Daoy (cell line): ENCODE data around the gene QRFP. TPM values are rescaled to one million over a fixed set of nuclear protein-coding genes. Genes with fewer than 3 reads are reported as not detected.

Experiments used
- DNase-seq: peaks from one replicate; pipeline ENCODE4 v3.0.0-alpha.2; 2015; ENCODE audit warnings: low read depth
- total RNA-seq: library from RNA; depleted of rRNA; stranded (reverse); fragments of >200 nt; shearing (Covaris generic); gene quantifications from 2 replicates; pipeline ENCODE4 v1.2.3, GENCODE V29; 2014

QRFP gene
- total RNA-seq, 1 experiment from 2014 or later = not detected

DNA sequence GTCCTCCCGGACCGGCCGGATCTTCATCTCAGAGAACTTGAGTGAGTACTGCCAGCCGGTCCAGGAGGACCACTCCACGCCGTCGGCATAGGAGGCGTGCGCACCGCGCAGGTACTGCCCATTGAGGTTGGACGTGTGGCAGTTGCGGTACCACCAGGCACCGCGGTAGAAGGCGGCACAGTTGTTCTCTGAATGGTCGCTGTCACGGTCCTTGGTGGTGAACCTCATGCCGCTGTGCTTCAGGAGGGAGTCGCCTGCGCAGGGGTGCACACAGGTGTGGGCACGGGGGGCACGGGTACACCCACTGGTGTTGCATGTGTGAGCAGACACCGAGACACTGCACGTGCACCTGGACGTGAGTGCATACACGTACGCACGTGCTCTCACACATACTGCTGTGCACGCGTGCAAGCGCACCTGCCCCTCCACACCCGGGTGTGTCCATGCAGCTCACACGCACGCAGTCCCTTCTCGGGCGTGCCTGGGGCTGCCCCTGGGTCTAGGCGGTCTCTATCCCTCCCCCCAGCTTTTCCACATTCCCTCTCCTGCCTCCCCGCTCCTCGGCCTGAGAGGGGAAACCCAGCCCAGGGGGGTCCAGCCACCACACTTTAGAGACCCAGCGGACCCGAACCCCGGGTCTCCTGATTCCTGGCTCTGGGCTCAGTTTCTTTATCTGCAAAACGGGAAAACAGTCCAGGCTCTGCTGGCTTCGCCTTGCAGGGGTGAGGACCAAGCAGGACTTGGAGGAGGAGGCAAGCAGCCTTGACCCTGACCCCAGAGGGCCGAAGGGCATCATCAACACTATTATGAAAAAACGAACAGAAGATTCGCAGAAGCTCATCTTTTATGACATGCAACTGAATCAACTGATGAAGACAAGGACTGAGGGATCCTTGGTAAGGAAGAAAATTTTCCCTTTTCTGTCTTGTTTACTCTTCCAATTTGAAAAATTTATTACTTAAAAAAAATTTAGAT lies 7.7 kb upstream of the QRFP start:
- no peak for DNase-seq

DNA sequence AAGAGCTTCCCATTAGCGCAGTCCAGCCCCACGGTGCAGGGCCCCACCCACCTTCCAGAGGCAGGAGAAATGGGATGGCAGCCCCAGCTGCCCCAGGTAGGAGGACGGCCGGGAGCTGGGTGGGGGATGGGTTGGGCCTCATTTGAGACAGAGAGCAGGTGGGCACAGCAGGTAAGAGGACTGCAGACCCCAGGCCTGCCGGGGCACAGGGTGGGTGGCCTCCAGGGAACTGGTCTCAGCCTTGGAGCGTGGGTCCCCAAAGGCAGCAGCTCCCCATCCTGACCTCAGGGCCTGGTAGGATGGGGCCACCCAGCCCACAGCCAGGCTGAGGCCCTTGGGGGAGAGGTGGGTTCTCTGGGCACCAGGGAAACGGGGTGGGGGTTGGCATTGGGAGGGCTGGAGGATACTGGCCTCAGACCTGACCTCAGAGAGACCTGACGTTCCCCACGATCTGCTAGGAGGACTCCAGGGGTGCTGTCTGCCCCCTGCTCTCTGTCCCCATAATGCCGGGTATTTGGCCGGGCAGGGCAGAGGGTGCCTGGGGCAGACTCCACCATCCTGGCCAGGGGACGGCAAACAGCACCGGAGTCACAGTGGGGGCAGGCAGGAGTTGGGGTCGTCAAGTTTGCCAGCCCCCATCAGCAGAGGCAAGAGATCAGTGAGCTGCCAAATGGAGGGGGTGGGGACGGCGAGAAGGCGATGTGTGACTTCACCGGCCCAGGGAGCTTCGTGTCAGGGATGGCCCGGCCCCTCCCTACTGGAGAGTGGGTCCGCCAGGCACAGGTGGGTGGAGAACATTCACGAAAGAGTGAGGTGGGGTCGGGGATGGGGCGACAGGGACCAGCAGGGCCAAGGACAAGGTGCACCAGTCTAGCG lies 6.8 kb upstream of the QRFP start:
- DNase-seq = no peak

DNA sequence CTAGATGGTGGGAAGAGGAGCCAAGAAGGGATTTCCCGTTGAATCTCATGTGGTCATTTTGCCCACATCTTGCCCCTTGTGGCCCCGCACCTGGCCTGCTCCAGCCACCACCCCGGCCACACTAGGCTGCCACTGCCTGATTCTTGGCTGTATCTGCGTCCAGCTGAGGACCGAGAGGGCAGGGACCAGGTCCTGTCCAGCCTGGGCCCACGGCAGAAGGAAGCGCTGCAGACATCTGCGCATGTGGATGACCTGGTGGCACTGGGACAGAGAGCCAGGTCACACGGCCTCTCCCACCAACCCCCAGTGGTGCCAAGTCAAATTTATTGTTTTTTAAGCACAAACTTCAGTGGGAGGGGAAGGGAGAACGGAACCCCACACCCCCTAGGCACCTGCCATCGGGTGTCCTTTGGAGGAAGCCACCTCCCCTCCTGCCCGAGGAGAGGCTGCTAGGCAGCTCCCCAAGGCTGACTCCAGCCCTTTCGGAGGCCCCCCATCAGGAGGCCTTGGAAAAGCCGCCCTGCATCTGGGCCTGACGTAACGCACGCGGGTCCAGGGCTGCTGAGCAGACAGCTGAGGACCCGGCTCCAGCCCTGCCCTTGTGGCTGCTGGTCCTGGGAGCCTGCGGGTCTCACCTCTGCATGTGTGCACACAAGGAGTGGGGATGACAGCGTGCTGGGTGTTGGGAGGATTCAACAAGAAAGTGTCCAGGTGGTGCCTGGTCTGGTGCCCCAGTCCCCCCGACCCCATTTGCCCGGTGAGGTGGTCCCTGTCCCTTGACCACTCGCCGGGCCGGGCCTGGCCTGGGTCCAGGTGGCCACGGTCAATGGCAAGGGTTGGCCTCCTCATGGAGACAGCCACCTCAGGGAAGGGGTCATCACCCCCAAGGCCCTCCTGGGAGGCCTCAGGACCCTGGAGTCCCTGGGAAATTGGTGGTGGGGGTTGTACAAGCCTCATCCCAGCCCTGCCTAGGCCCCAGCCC lies 5.9 kb upstream of the QRFP start:
- DNase-seq = no peak

DNA sequence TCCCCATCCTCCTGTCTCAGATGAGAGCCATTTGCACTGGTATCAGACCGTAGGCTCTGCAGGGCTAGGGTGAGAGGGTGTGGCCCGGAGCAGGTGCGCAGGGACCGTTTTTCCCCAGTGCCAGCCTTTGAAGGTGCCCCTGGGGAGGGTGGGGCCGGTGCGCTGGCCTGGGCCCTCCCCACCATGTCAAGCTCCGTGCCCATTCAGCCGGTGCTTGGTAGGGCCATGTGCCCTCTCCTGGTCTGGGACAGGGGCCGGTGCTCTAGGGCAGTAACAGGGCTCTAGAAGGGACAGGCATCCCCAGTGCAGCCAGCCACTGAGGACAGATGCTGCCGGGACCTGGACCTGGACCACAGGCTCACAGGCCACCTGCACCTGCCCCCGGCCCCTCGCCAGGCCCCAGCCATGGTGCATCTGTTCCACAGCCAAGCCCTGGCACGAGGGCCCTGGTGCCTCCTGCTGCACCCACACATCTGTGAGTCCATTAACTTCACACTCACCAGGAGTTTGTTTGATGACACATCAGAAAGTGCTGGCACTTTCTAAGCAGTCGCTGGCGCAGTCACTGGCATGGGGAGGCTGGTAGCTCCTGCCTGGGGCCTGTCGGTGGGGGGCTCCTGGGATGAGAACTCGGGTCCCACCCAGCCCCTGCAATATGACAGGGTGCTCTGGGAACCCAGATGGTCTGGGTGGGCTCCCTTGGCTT lies 5.0 kb upstream of the QRFP start:
- DNase-seq = no peak

DNA sequence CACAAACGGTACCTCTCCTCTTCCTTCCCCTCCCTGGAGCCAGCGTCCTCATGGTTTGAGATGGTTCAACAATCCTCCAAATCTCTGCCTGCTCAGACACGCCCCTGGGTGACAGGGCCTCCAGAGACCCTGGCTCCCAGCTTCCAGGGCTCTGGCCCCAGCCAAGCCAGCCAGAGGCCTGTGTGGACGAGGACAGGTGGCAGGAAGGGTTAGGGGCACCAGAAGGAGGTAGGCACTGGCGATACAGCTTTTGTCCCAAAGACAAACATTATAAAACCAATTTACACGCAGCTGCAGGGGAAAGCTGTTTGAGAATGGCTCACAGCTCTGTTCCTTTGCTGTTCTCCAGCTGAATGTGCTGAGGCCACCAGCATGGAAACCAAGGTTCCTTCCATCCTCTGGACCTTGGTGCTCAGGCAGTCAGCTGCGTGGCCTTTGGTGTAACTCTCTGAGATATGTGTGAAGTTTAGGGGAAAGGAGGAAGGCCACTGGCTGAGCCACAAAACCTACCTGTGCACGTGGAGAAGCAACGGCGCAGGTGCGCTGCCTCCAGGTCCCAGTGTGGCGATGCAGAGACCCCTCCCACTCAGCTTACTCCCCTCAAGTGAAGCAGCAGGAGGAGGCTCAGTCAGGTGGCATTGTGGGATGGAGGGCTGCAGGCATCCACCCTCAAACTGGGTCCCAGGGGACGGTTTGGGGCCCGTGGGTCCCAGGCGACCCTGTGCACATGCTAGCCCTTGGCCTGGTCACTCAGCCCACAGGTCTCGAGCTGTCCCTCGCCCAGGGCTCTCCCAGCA lies 4.3 kb upstream of the QRFP start:
- DNase-seq = no peak

DNA sequence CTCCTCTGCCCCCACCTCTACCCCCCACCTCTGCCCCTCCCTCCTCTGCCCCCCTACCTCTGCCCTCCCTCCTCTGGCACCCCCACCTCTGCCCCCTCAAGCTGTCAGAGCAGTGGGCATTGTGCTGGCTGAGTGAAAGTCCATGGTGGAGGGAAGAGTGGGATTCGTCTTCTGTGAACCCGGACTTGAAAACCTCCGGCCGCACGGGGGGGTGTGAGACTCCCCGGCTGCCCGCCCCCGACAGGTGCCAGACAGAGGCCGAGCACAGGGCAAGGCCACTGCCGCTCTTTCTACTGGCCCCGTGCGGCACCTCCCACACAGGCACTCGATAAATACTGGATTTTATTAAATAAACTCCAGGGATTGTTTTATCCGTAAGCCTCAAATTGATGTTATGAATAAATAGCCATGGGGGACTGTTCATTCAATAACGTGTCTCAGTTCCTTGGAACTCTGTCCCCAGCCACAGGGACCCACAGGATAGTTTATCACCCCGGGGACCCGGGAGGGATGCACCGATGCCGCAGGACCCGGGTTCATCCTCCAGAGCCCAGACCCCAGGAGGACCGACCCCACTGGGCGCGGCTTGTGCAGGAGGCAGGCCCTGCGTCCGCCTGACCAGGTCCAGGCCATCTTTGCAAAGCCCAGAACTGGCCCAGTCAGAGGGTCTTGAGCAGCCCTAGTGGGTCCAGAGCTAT lies 2.6 kb upstream of the QRFP start:
- no peak for DNase-seq

DNA sequence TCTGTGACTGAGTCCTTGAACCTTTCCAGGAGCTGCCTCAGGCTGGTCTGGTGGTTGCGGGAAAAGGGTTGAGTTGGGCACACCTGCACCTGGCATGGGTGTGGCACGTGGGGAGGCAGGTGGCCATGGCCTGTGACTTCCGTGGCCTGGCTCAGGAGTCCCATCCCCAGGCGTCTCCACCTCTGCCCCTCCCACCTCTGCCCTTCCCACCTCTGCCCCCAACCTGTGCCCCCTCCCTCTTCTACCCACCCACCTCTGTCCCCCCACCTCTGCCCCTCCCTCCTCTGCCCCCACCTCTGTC lies 1.9 kb upstream of the QRFP start:
- DNase-seq = no peak

DNA sequence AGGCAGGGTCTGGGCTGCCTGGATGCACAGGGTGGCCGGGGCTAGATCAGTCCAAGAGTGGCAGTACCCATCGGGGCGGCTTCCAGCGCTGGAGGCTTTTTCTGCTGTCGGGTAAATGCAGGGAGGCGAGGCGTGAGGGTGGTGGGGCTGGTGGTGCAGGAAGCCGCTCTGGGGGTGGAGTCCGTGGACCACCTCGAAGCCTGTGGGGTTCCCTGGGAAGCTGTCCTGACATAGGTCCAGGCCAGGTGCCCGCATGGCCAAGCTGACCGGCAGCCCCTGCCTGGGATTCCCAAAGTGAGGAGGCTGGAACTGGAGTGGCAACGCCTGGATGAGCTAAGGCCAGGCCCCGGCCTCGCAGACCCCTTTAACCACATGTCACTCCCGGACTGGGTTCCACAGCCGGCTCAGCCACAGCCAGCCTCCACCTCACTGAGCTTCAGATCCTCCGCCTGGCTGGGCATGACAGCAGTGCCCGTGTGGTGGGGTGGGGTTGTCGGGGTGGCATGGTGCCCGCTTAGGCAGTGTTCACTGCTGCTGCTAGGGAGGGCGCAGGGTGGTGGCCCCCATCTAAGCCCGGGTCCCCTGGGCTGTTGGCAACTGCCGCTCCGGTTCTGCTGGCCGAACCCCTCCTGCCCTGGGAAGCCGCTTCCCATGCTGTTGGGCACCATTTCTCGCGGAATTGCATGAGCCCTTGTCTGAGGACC lies 1.4 kb upstream of the QRFP start:
- peak; percentile 40 for DNase-seq

DNA sequence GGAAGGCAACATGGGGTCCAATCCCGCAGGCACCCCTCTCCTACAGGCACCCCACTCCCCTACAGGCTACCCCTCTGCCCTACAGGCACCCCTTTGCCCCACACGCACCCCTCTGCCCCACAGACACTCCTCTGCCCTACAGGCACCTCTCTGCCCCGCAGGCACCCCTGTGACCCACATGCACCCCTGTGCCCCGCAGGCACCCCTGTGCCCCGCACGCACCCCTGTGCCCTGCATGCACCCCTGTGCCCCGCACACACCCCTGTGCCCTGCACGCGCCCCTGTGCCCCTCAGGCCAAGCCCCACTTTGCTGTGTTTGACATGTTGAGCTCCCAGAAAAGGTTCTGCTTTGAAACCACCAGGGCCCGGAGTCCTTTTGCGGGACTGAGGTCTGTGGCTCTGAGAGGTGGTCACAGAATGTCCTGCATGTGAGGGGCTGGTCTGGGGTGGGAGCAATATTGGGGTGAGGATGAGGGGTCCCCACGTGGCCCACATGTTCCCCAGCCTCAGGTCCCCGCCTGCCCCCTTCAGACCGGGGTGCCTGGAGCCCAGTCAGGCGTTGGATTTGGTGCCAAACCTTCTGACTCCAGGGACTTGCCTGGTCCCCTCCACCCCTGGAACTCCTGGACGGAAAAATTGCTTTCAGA lies 616 bp upstream of the QRFP start:
- DNase-seq = no peak

DNA sequence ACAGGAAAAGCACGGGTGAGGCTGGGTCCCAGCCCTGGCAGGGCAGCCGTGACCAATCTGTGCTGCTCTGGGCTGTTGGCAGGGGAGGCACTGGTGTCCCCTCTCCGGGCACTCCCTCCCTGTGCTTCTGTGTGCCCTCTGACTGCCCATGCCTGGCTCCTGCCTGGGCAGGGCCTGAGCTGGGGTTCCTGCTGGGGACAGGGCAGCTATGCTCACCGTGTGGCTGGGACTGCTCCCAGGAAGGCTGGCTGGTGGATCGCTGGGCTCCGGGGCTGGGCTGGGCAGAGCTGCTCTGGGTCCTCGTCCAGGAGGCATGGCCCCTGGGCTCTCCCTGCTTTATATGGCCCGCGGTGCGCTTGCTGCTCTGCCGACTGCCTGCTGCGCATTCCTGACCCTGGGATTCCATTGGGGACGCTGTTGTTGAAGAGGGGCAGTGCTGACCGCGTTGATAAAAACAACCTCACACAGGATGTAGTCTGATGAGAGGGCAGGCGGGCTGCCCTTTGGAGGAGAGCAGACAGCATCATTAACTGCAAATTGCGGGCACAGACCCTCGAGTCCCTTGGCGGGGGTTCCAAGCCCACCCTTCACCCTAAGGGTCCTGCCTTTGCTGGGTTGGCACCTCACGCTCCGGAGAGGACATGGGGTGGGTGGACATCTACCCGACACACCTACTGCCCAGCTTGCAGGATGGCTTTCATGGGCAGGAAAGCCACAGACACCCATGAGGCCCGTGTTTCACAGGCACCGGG lies 955 bp downstream of the QRFP start:
- peak; percentile 38 for DNase-seq

DNA sequence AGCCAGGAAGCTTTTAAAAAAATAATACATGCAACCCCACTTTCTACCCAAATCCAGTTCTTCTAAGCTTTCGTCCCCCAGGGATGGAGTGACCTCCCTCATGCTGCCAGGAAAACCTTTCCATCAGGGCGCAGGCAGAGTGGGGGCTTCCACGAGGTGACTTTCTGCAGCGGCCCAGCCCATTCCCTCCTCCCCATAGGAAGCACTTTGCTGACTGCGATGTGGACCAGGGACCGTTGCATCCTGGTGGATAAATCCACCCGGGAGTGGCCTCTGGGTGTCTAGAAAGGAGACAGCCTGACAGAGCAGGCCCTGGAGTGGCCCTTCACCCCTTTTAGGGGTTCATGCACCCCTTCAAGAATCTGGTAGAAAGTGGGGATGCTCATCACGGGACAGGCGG lies 1.6 kb downstream of the QRFP start:
- no peak for DNase-seq

DNA sequence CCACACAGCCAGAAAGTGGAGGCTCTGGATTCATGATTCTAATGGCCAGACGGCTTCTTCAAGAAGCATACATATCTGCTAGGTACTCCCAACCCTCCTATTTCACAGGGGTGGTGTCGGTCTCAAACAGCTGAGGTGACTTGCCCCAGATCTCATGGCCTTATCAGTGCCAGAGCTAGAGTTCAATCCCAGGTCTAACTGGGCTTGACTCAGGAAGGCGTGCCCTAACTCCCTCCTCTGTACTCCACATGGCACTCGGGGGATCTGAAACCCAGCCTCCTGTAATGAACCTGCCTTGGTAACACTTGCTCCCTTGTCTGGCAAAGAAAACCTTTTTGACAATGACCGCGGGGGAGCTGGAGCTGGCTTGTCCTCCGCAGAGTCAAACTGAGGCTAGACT lies 2.1 kb downstream of the QRFP start:
- no peak for DNase-seq

DNA sequence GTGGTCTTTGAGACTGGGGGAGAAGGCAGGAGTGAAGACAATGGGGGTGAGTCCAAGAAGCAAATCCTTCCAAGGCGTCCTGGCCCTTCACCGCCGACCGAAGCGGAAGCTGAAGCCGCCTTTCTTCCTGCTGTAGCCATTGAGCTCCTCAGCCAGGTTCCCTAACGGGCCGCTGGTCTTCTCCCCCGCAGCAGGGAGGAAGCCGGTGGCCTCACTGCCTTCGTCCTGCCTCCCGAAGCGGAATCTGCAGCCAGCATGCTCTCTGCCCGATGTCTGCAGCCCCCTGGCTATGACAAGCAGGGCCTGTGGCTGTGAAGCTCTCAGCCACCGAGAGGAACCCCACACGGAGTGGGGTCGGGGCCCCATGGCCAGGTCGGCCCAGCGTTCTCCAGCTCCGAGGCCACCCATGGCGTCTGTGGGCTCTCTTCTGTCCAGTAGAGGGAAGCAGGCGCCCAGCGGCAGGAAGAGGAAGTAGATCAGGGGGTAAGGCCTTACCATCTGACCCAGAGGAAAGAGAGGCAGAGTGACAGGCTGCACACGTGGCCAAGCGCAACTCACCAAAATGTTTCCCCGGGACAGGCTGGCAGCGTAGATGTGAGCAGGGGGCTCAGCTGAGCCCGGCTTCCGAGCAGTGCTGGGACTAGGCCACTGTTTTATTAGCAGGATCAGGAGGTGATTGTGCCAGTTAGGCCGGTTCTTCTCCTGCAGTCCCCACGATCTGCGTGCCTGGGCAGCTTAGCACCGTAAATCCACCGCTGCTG lies 3.1 kb downstream of the QRFP start:
- no peak for DNase-seq

DNA sequence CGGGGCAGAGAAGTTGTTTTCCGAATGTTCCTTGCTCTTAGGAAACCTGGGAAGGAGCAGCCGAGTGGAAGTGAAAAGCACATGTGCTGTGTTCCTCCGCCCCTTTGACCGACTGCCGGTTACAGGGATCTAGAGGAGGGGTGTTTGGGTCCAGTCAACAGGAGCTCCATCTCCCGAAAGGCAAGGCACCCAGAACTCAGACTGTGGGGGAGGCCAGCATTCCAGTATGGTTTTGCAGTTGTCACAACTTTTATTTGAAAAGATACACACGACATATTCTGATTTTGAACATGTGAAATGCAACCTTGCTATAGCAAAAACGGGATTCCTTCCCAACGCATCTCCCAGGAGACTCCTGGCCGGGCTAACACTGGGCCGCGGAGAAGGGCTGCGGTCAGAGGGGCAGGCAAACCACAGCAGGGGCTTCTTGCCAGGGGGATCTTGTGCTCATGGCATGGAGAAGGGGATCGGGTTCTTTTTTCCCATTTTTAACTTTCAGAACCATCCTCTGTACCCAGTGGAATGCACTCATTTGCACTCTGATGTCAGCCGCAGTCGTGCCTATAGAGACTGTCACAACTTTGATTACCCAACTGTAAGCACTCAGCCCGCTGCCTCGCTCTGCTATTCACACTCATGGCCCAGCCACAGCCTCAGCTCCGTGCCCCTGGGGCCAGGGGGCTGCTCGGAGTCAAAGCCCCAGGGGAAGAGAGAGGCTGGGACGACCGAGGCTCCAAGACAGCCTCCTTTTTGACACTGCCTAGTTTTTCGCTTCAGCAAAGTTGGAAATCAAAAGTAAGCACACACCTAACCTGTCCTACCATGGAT lies 3.9 kb downstream of the QRFP start:
- DNase-seq = no peak

DNA sequence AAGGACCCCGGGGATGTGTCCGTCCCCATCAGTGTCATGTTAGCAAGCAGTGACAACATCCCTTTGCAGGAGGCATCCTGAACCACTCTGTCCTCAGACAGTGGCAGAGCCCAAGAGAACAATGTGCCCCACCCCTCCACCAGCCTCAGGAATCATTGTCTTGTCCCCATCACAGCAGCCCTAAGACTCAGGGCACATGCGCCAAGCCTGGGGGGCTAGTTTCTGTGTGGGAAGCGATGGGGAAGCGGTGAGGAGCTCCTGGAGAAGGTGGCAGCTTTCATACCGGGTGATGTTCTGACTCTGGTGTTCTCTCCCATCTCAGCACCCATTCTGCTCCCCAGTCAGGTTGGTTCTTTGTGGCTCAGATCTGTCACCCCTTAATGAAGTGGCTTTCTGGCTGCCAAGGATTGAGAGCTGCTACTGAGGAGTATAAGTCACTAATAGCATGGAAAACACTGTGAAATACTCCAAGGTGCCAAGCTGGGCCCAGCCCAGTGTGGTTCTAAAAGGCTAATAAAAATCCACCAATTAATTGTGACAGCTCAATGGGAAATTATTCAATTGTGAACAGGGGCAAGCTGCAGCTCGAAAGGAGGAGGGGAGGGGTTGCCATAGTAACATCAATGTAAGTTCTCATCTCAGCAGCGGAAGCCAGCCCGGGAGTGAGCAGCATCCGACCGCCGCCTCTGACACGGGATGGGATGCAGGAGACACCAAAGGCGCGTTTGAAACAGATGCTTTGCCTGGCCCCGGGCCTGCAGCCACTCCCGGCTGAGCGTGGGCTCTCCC lies 4.7 kb downstream of the QRFP start:
- DNase-seq = no peak
